Measurements from ENCODE around the gene BZW2. TPM values are rescaled to one million over a fixed set of nuclear protein-coding genes. Genes with fewer than 3 reads are reported as not detected.

The BZW2 gene
- total and polyA plus RNA-seq, 4 donors: 32.4 to 53.7 (median 46.1) TPM

GRCh38 chr7:16728811-16729210 lies 82.8 kb downstream of the BZW2 start:
- no peak for ATAC-seq (ENCODE audit: insufficient read depth, low FRiP score)
- WGBS, 2 donors: 95 to 96% methylated on average over 10 of the region's 10 CpGs
- H3K9ac ChIP-seq (ENCODE audit: insufficient read depth in 1 of 2, low read length in 2 of 2): no peak overlapping the region
- no peaks in the 10 kb centered on the region for H3K4me1 ChIP-seq (ENCODE audit: control insufficient read depth in 5 of 5, insufficient read depth in 5 of 5, low read length in 5 of 5)
- no peak for DNase-seq
- no peaks in the 10 kb centered on the region for H3K27me3 ChIP-seq (ENCODE audit: control insufficient read depth in 3 of 3, insufficient read depth in 3 of 3, low read length in 2 of 3)
- no peaks in the 10 kb centered on the region for H3K36me3 ChIP-seq (ENCODE audit: control insufficient read depth in 4 of 4, insufficient read depth in 4 of 4, low read length in 4 of 4)
- H3K9me3 ChIP-seq (ENCODE audit: control insufficient read depth in 4 of 4, insufficient read depth in 3 of 4, low read length in 3 of 4): peaks cover 0 to 2% (median 0%) of the 10 kb centered on the region in 4 donors
- no peak overlapping the region for H3K27ac ChIP-seq (ENCODE audit: low read depth in 1 of 2, low read length in 1 of 2)
- TF ChIP-seq CTCF (IDR thresholded peaks at IDR 0.05; ENCODE audit: control extremely low read depth, extremely low read depth): no peak
- H3K4me3 ChIP-seq: no peak overlapping the region

- no peak overlapping the region for H3K4me3 ChIP-seq
- H3K9ac ChIP-seq (ENCODE audit: insufficient read depth in 1 of 2, low read length in 2 of 2): no peak overlapping the region
- DNase-seq (no peak), ATAC-seq (ENCODE audit: insufficient read depth, low FRiP score) (no peak)
- 83 to 90% methylated on average over 2 of the region's 2 CpGs for WGBS, 2 donors
- H3K9me3 ChIP-seq (ENCODE audit: control insufficient read depth in 4 of 4, insufficient read depth in 3 of 4, low read length in 3 of 4): peaks cover 0 to 2% (median 0%) of the 10 kb centered on the region in 4 donors
- H3K27ac ChIP-seq (ENCODE audit: low read depth in 1 of 2, low read length in 1 of 2): no peak overlapping the region
- no peaks in the 10 kb centered on the region for H3K36me3 ChIP-seq (ENCODE audit: control insufficient read depth in 4 of 4, insufficient read depth in 4 of 4, low read length in 4 of 4)
- no peaks in the 10 kb centered on the region for H3K27me3 ChIP-seq (ENCODE audit: control insufficient read depth in 3 of 3, insufficient read depth in 3 of 3, low read length in 2 of 3)
- no peaks in the 10 kb centered on the region for H3K4me1 ChIP-seq (ENCODE audit: control insufficient read depth in 5 of 5, insufficient read depth in 5 of 5, low read length in 5 of 5)
- no peak for TF ChIP-seq CTCF (IDR thresholded peaks at IDR 0.05; ENCODE audit: control extremely low read depth, extremely low read depth)
These were observed 83.6 kb downstream of the BZW2 start for GRCh38 chr7:16729541-16729940.

GRCh38 chr7:16730937-16731336 lies 85.0 kb downstream of the BZW2 start:
- Histone ChIP-seq H3K27ac (ENCODE audit: low read depth in 1 of 2, low read length in 1 of 2) (no peak overlapping the region), H3K4me1 (ENCODE audit: control insufficient read depth in 5 of 5, insufficient read depth in 5 of 5, low read length in 5 of 5) (no peaks in the 10 kb centered on the region), H3K9me3 (ENCODE audit: control insufficient read depth in 4 of 4, insufficient read depth in 3 of 4, low read length in 3 of 4) (peaks cover 0 to 2% (median 0%) of the 10 kb centered on the region in 4 donors), H3K4me3 (no peak overlapping the region), H3K36me3 (ENCODE audit: control insufficient read depth in 4 of 4, insufficient read depth in 4 of 4, low read length in 4 of 4) (no peaks in the 10 kb centered on the region), H3K9ac (ENCODE audit: insufficient read depth in 1 of 2, low read length in 2 of 2) (no peak overlapping the region), H3K27me3 (ENCODE audit: control insufficient read depth in 3 of 3, insufficient read depth in 3 of 3, low read length in 2 of 3) (no peaks in the 10 kb centered on the region)
- TF ChIP-seq CTCF (IDR thresholded peaks at IDR 0.05; ENCODE audit: control extremely low read depth, extremely low read depth): no peak
- 71 to 87% methylated on average over 3 of the region's 3 CpGs for WGBS, 2 donors
- ATAC-seq (ENCODE audit: insufficient read depth, low FRiP score) (no peak), DNase-seq (no peak)

- no peak overlapping the region for H3K4me3 ChIP-seq
- H3K4me1 ChIP-seq (ENCODE audit: control insufficient read depth in 5 of 5, insufficient read depth in 5 of 5, low read length in 5 of 5): no peaks in the 10 kb centered on the region
- H3K9me3 ChIP-seq (ENCODE audit: control insufficient read depth in 4 of 4, insufficient read depth in 3 of 4, low read length in 3 of 4): peaks cover 0 to 2% (median 0%) of the 10 kb centered on the region in 4 donors
- DNase-seq: no peak
- no peak for ATAC-seq (ENCODE audit: insufficient read depth, low FRiP score)
- no peak overlapping the region for H3K9ac ChIP-seq (ENCODE audit: insufficient read depth in 1 of 2, low read length in 2 of 2)
- H3K36me3 ChIP-seq (ENCODE audit: control insufficient read depth in 4 of 4, insufficient read depth in 4 of 4, low read length in 4 of 4): no peaks in the 10 kb centered on the region
- WGBS, 2 donors: 99% methylated on average over 4 of the region's 4 CpGs
- no peak for TF ChIP-seq CTCF (IDR thresholded peaks at IDR 0.05; ENCODE audit: control extremely low read depth, extremely low read depth)
- H3K27ac ChIP-seq (ENCODE audit: low read depth in 1 of 2, low read length in 1 of 2): no peak overlapping the region
- no peaks in the 10 kb centered on the region for H3K27me3 ChIP-seq (ENCODE audit: control insufficient read depth in 3 of 3, insufficient read depth in 3 of 3, low read length in 2 of 3)
These were observed 86.8 kb downstream of the BZW2 start for GRCh38 chr7:16732828-16733227.
